GM21447 (cell line): ENCODE results near the gene APBB2.

ENCODE experiments used
- ATAC-seq: cut with Tn5 transposase; IDR thresholded peaks from one replicate; pipeline ENCODE4 v1.9.1; 2021; ENCODE audit not compliant: unreplicated experiment

Gene APBB2

DNA sequence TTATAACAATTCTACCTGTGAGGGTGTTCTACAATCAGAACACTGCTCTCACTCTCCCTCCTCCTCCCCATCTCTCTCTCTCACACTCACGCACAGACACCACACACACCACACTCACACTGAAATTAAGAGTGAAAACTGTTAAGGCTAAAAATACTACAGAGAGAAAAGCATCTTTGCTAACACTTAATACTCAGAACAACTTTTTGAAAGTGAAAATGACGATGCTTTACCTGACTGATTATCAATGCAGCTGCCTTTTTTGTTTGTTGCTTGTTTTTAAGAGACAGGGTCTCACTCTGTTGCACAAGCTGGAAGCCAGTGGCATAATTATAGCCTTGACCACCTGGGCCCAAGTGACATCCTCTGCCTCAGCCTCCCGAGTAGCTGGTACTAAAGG, 222.4 kb downstream of the APBB2 start:
- ATAC-seq = peak; percentile 53

GRCh38 chr4:40990899-40991265, 223.5 kb downstream of the APBB2 start:
- no peak for ATAC-seq

- ATAC-seq = no peak
Measured at GRCh38 chr4:40990236-40990898, 224.0 kb downstream of the APBB2 start.

DNA sequence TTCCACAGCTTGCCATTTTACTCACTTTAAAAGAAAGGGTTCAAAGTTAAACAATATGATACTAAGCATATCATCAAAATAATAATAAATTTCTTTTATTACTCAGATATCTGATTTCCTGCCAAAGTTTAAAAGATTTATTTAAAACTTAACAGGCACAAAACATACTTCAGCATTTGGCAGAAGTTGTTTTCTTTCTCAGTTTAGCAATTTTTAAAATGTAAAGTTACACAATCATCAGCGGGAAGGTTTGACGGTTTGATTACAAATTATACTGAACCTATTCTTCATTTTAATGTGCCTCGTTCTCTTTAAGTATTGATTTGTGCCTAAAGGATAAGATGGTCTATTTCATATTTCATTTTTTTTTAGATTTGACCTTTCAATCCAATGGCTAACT, 227.2 kb downstream of the APBB2 start:
- no peak for ATAC-seq

DNA sequence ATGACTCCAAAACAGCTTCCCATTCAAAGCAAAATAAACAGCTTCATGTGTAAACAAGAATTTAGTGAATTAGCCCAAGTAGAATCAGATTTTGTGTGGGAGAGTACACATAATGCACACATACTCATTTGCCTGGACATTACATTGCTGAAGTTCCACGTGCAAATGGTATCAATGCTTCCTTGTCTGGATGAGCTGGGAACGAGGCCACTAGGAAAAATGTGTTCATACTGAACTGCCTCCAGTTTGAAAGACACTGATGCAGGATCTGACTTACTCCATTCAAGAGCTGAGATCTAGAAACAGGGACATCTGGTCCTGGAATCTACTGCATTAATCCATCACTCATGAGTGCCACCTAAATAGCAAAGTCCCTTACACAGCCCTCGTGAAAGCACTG, 228.0 kb downstream of the APBB2 start:
- ATAC-seq = no peak

- ATAC-seq = no peak
Measured at GRCh38 chr4:40984051-40984450, 230.3 kb downstream of the APBB2 start.

DNA sequence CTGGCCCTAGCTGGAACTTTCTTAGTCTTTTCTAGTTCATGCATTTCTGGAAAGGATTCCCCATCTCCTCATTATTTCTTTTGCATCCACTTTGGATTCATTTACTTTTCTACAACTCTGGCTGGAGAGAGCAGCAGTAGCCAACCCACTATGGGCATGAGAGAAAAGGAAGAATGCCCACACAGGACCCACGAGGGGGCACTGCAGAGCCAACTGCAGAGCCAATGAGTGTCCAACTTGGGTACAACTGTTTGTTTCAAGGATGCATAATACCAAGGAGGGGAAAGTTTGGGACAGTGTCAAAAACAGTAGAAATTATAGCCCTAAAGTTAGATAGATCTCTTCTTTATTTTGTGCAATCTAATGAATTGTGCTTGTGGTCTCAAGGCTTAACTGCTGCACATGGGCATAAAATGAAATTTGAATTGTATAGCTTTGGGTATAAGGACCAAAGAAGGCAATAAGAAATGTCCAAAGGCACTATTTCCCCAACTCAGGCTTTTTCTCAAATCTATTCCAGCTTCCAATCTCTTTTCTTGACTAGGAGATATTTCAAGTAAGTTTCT, 233.9 kb downstream of the APBB2 start:
- no peak for ATAC-seq

- ATAC-seq = no peak
Measured at GRCh38 chr4:40978548-40978947, 235.8 kb downstream of the APBB2 start.

GRCh38 chr4:40976343-40976742, 238.0 kb downstream of the APBB2 start:
- no peak for ATAC-seq

DNA sequence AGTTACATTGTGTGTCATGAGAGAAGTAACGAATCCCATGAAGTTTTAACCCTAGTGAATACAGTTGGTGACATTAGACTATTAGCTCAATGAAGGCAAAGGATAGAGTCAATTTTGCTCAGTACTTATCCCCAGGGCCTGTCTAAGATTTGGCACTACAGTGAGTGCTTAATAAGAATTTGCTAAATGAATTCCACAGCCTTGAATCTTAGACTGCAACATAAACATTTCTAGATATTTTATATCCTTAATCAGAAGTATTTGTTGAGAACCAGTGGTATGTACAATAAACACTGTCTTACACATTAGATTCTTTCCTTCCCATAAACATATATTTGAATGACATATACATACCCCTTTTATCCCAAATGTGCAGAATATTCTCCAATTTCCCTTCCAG, 241.6 kb downstream of the APBB2 start:
- no peak for ATAC-seq

- ATAC-seq = no peak
Measured at GRCh38 chr4:40971338-40971737, 243.0 kb downstream of the APBB2 start.

GRCh38 chr4:40969501-40969900, 244.8 kb downstream of the APBB2 start:
- no peak for ATAC-seq

GRCh38 chr4:40967550-40967949, 246.8 kb downstream of the APBB2 start:
- ATAC-seq = no peak

DNA sequence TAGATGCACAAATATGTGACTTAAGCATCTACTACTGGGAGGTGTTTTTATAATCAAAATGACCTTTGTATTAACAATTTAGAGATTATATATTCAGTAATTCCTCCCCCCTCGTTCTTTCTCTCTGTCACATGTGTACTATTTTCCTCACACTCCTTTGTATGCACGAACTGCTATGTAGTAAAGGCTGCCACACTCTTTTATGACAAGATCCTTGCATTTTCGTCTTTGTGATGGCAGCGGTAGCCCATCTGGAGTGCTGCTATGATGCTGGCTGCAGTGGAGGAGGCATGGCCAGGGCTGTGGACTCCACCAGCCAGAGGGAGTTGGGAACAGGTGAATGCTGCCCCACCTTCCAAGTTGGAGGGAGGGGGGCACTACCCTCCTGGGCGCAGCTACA, 248.3 kb downstream of the APBB2 start:
- no peak for ATAC-seq

GRCh38 chr4:40963897-40964478, 250.4 kb downstream of the APBB2 start:
- ATAC-seq = no peak

GRCh38 chr4:40962551-40963180, 251.7 kb downstream of the APBB2 start:
- no peak for ATAC-seq

- no peak for ATAC-seq
Measured at GRCh38 chr4:40960941-40961340, 253.4 kb downstream of the APBB2 start.

DNA sequence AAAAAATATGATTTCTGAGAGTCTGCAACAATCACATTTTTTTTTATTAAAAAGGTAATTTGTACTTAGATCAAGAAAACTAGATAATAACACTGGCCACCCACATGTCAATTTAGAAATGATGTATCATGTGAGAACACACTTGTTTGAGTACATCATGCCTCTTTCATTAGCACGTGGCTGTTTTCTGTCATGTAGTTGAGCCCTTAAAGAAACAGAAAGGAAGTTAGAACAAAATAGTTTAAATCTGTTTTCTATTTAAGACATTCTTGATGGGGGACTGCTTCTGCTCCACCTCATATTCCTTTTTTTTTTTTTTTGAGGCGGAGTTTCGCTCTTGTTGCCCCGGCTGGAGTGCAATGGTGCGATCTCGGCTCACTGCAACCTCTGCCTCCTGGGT, 257.1 kb downstream of the APBB2 start:
- ATAC-seq = no peak

- no peak for ATAC-seq
Measured at GRCh38 chr4:40956721-40957255, 257.6 kb downstream of the APBB2 start.

GRCh38 chr4:40954088-40954668, 260.2 kb downstream of the APBB2 start:
- no peak for ATAC-seq

DNA sequence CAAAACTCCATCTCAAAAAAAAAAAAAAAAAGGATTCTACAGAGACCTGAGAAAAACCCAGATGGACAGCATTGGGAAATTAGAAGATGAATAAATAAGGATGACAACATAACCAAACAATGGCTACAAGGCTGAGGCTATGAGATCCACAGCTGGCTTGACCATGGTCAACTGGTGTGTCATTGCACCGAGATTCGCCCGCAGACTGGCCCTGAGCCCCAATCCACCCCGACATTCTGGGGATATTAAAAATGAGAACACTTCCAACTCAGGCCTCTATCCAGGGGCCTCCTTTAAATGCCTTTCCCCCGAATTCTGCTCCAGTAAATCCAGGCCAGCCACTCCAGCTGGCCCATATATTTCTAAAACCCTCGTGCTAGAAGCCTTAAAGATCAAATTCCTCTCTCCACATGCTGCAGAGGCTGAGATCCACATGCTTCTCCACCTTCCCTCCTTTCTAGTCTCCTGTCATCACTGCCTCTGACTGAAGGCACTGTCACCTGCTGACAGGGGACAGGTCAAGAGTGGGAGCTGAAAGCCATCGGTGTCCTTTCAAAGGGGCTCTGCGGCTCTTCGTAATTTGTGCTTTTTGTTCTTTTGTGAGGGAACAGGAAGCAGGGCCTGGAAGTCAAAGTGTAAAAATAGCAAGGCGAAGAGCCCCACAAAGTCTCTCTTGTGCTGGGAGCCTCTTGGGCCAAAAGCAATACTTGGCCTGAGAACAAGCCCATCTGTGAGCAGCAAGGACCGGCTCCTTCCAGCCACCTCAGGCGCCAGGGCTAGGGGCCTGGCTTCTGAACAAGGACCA, 260.9 kb downstream of the APBB2 start:
- no peak for ATAC-seq
